Glutamatergic neuron (in vitro differentiated cells): Measurements from ENCODE around the gene HYAL3. TPM values are rescaled to one million over a fixed set of nuclear protein-coding genes. Genes with fewer than 3 reads are reported as not detected.
A peak's percentile ranks its signal among the peaks of the same experiment; 100 is the strongest.
"Not testable (repeated sequence)": the region's sequence is repeated elsewhere in the genome, so short reads cannot be mapped to it uniquely, and the experiment has no call there.

Source experiments
- DNase-seq: peaks from one replicate; pipeline ENCODE4 v3.0.0; 2022
- H3K27ac Mint-ChIP-seq: one replicate; pipeline ENCODE4 v1.8.0; 2020; ENCODE audit warnings: mild to moderate bottlenecking, mixed read lengths, inconsistent platforms; ENCODE audit not compliant: unreplicated experiment
- H3K27me3 Mint-ChIP-seq: one replicate; pipeline ENCODE4 v1.8.0; 2020; ENCODE audit warnings: mild to moderate bottlenecking, moderate library complexity, mixed read lengths, inconsistent platforms; ENCODE audit not compliant: unreplicated experiment
- H3K36me3 Mint-ChIP-seq: one replicate; pipeline ENCODE4 v1.8.0; 2020; ENCODE audit warnings: mild to moderate bottlenecking, mixed read lengths, inconsistent platforms; ENCODE audit not compliant: unreplicated experiment
- H3K4me1 Mint-ChIP-seq: one replicate; pipeline ENCODE4 v1.8.0; 2020; ENCODE audit warnings: mild to moderate bottlenecking, low read depth, mixed read lengths, inconsistent platforms; ENCODE audit not compliant: unreplicated experiment
- H3K4me3 Mint-ChIP-seq: one replicate; pipeline ENCODE4 v1.8.0; 2020; ENCODE audit warnings: mild to moderate bottlenecking, mixed read lengths, inconsistent platforms; ENCODE audit not compliant: unreplicated experiment
- H3K9me3 Mint-ChIP-seq: one replicate; pipeline ENCODE4 v1.8.0; 2020; ENCODE audit warnings: mild to moderate bottlenecking, moderate library complexity, mixed read lengths, inconsistent platforms; ENCODE audit not compliant: unreplicated experiment
- total RNA-seq: library from RNA; stranded (reverse); fragmentation: NEBNext Ultra II Directional; extraction: Animal tissue kit (Norgen Biotek cat#: 25700); gene quantifications from one replicate; pipeline ENCODE4 v1.2.1, GENCODE V29; 2021; ENCODE audit not compliant: unreplicated experiment
- TF ChIP-seq, protein P1 (sequence below): fragments of 200-600 bp; sonication (generic); IDR thresholded peaks from one replicate; pipeline ENCODE4 v1.5.0; 2021; ENCODE audit not compliant: partially characterized antibody, unreplicated experiment

HYAL3 gene
- total RNA-seq, 1 donor from 2014 or later, result 6.9 TPM

GRCh38 chr3:50249457-50249856 is 49.7 kb downstream of the HYAL3 start:
- H3K27ac Mint-ChIP-seq, result no peak overlapping the region
- peaks cover 28% of the 10 kb centered on the region for H3K4me1 Mint-ChIP-seq
- no peaks in the 10 kb centered on the region for H3K36me3 Mint-ChIP-seq
- TF ChIP-seq, protein P1, sequence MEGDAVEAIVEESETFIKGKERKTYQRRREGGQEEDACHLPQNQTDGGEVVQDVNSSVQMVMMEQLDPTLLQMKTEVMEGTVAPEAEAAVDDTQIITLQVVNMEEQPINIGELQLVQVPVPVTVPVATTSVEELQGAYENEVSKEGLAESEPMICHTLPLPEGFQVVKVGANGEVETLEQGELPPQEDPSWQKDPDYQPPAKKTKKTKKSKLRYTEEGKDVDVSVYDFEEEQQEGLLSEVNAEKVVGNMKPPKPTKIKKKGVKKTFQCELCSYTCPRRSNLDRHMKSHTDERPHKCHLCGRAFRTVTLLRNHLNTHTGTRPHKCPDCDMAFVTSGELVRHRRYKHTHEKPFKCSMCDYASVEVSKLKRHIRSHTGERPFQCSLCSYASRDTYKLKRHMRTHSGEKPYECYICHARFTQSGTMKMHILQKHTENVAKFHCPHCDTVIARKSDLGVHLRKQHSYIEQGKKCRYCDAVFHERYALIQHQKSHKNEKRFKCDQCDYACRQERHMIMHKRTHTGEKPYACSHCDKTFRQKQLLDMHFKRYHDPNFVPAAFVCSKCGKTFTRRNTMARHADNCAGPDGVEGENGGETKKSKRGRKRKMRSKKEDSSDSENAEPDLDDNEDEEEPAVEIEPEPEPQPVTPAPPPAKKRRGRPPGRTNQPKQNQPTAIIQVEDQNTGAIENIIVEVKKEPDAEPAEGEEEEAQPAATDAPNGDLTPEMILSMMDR, result no peak
- peaks cover 4% of the 10 kb centered on the region for H3K9me3 Mint-ChIP-seq
- no peak for DNase-seq
- peaks cover 6% of the 10 kb centered on the region for H3K27me3 Mint-ChIP-seq
- H3K4me3 Mint-ChIP-seq, result no peak overlapping the region

DNA sequence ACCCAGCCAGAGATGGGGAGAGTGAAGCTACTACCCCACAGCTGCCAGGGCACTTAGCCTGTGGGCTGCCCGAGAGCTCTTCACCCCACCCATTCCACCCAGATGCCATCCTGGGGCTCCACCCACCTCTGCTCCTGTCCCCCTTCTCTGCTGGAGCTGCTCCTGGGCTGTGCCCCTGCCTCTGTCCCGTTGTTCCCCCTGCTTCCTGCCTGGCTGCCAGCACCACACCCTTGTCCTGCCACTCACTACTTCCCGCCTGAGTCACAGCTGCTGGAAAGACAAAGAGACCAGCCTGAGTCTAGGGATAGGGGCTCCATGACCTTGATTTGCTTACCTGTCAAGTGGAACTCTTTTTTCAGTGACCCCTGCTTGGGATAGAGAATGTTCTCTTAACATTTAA is 50.8 kb downstream of the HYAL3 start:
- H3K4me1 Mint-ChIP-seq, result peaks cover 33% of the 10 kb centered on the region
- H3K9me3 Mint-ChIP-seq, result peaks cover 4% of the 10 kb centered on the region
- TF ChIP-seq, protein P1, result no peak
- no peak for DNase-seq
- H3K27me3 Mint-ChIP-seq, result peaks cover 4% of the 10 kb centered on the region
- H3K27ac Mint-ChIP-seq, result peak overlapping the region; percentile 76
- no peaks in the 10 kb centered on the region for H3K36me3 Mint-ChIP-seq
- H3K4me3 Mint-ChIP-seq, result no peak overlapping the region

DNA sequence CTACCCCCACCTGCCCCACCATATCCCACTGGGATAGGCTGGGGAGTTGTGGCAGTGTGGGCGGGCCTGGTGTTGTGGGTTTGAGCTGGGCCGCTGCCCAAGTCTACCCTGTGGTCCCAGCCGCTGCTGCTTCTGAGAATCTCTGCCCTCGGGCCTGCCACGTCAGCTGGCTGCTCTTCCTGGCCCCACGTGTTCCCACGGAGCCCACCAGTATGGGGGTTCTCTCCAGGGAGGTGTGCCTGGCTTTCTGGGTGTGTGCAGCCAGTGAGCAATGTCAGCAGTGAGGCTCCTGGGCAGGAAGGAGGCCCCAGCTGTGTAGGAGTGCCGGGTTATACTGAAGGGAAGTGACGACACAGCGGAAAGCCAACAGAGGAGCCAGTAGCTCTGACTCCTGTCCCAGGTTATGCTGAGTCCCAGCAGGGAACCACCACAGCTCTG is 52.7 kb downstream of the HYAL3 start:
- no peak for DNase-seq
- Mint-ChIP-seq H3K27ac (peak overlapping the region; percentile 83), H3K4me3 (peak overlapping the region; percentile 62), H3K9me3 (peaks cover 7% of the 10 kb centered on the region), H3K27me3 (peaks cover 8% of the 10 kb centered on the region), H3K36me3 (no peaks in the 10 kb centered on the region), H3K4me1 (peaks cover 44% of the 10 kb centered on the region)
- TF ChIP-seq, protein P1, result peak; percentile 69

GRCh38 chr3:50245831-50246516 is 53.2 kb downstream of the HYAL3 start:
- TF ChIP-seq, protein P1, result peak; percentile 99
- peak overlapping the region; percentile 71 for H3K27ac Mint-ChIP-seq
- H3K36me3 Mint-ChIP-seq, result no peaks in the 10 kb centered on the region
- H3K9me3 Mint-ChIP-seq, result peaks cover 9% of the 10 kb centered on the region
- peak overlapping the region; percentile 62 for H3K4me3 Mint-ChIP-seq
- H3K27me3 Mint-ChIP-seq, result peaks cover 11% of the 10 kb centered on the region
- peaks cover 44% of the 10 kb centered on the region for H3K4me1 Mint-ChIP-seq
- peak; percentile 96 for DNase-seq

GRCh38 chr3:50245251-50245745 is 53.9 kb downstream of the HYAL3 start:
- peak overlapping the region; percentile 71 for H3K27ac Mint-ChIP-seq
- peaks cover 12% of the 10 kb centered on the region for H3K27me3 Mint-ChIP-seq
- peaks cover 46% of the 10 kb centered on the region for H3K4me1 Mint-ChIP-seq
- TF ChIP-seq, protein P1, result no peak
- H3K4me3 Mint-ChIP-seq, result peak overlapping the region; percentile 62
- DNase-seq, result no peak
- H3K36me3 Mint-ChIP-seq, result no peaks in the 10 kb centered on the region
- peaks cover 9% of the 10 kb centered on the region for H3K9me3 Mint-ChIP-seq

- H3K36me3 Mint-ChIP-seq, DNase-seq, H3K9me3 Mint-ChIP-seq: not testable (repeated sequence)
- Mint-ChIP-seq H3K27me3 (peaks cover 17% of the 10 kb centered on the region), H3K4me3 (peak overlapping the region; percentile 62), H3K27ac (peak overlapping the region; percentile 71), H3K4me1 (peaks cover 50% of the 10 kb centered on the region)
These were observed 54.4 kb downstream of the HYAL3 start for GRCh38 chr3:50244813-50245212.
